Activated CD8-positive, alpha-beta memory T cell treated with anti-CD3 and anti-CD28 coated beads, Interleukin-2, amount 10 ng/mL, durations not matched to agents 7 days and 5 days (primary cell): ENCODE data around the gene UCMA. TPM values are rescaled to one million over a fixed set of nuclear protein-coding genes. Genes with fewer than 3 reads are reported as not detected.

Experiments used
- total RNA-seq, 2 experiments: library from RNA; stranded (reverse); gene quantifications; one replicate each; pipeline ENCODE4 v1.2.3, GENCODE V29; 2021

Gene UCMA
- total RNA-seq, 2 experiments from 2014 or later, result not detected

Other genes with a start within 250 kb of the UCMA start
- gene CCDC3, start 232.7 kb downstream of the UCMA start, total RNA-seq, result under 1 TPM; 0.12 TPM
- gene OPTN, start 134.2 kb downstream of the UCMA start, total RNA-seq, result 100 to 1,000 TPM; 111 to 112 TPM
- gene MCM10, start 72.8 kb downstream of the UCMA start, total RNA-seq, result 10 to 100 TPM; 75.1 to 78.2 TPM
- 10 to 100 TPM; 13.6 to 14.4 TPM for gene PHYH, start 65.7 kb upstream of the UCMA start, total RNA-seq
- gene SEPHS1, start 113.9 kb upstream of the UCMA start, total RNA-seq, result 10 to 100 TPM; 48.9 to 55.2 TPM